ENCODE results near the gene PEX14.

- TF ChIP-seq, protein P1, sequence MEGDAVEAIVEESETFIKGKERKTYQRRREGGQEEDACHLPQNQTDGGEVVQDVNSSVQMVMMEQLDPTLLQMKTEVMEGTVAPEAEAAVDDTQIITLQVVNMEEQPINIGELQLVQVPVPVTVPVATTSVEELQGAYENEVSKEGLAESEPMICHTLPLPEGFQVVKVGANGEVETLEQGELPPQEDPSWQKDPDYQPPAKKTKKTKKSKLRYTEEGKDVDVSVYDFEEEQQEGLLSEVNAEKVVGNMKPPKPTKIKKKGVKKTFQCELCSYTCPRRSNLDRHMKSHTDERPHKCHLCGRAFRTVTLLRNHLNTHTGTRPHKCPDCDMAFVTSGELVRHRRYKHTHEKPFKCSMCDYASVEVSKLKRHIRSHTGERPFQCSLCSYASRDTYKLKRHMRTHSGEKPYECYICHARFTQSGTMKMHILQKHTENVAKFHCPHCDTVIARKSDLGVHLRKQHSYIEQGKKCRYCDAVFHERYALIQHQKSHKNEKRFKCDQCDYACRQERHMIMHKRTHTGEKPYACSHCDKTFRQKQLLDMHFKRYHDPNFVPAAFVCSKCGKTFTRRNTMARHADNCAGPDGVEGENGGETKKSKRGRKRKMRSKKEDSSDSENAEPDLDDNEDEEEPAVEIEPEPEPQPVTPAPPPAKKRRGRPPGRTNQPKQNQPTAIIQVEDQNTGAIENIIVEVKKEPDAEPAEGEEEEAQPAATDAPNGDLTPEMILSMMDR (IDR thresholded peaks at IDR 0.05): no peak
- TF ChIP-seq POLR2A (IDR thresholded peaks at IDR 0.05): no peak
Observed at GRCh38 chr1:10651793-10652192, 177.0 kb downstream of the PEX14 start.
